Tibial nerve (tissue), 4 donors: ENCODE results near the gene MMP14. TPM values are rescaled to one million over a fixed set of nuclear protein-coding genes. Genes with fewer than 3 reads are reported as not detected.

Source experiments
- DNase-seq, 2 donors: peaks; one replicate each; pipeline ENCODE4 v3.0.0-alpha.2; 2019; ENCODE audit warnings: low spot score in 2 of 2
- H3K27ac ChIP-seq, 4 donors: fragments of 200-600 bp; sonication (generic) in 3 of 4; one replicate each; pipeline ENCODE4 v1.5.1; 2017 to 2019; ENCODE audit warnings: mild to moderate bottlenecking in 1 of 4
- H3K27me3 ChIP-seq, 2 donors: fragments of 200-600 bp; sonication (generic) in 1 of 2; one replicate each; pipeline versions ENCODE4 v1.5.1 to v1.6.0; 2017 to 2019
- H3K36me3 ChIP-seq, 3 donors: fragments of 200-600 bp; sonication (generic); one replicate each; pipeline ENCODE4 v1.5.1; 2018 to 2019
- H3K4me1 ChIP-seq, 4 donors: fragments of 200-600 bp; sonication (generic) in 3 of 4; one replicate each; pipeline ENCODE4 v1.5.1; 2017 to 2019
- H3K4me3 ChIP-seq, 4 donors: fragments of 200-600 bp; sonication (generic) in 3 of 4; one replicate each; pipeline ENCODE4 v1.5.1; 2017 to 2019; ENCODE audit warnings: mild to moderate bottlenecking in 1 of 4, moderate library complexity in 1 of 4
- H3K9me3 ChIP-seq, 4 donors: fragments of 200-600 bp; sonication (generic) in 3 of 4; one replicate each; pipeline ENCODE4 v1.5.1; 2017 to 2019
- EP300 ChIP-seq, 2 donors: sonication (generic); formaldehyde crosslinking; IDR thresholded peaks; one replicate each; pipeline ENCODE4 v1.6.1; 2017; ENCODE audit warnings: antibody characterized with exemption in 2 of 2, mild to moderate bottlenecking in 1 of 2
- POLR2A ChIP-seq, 2 donors: fragments of 450-650 bp; IDR thresholded peaks; one replicate each; pipeline ENCODE4 v1.6.1; 2017; ENCODE audit warnings: antibody characterized with exemption in 2 of 2, mild to moderate bottlenecking in 2 of 2, moderate library complexity in 2 of 2
- WGBS, 2 donors: methylation state at CpG; one replicate each; pipeline ENCODE4 v1.1.5; 2018; 5-methylcytosine and 5-hydroxymethylcytosine counted together
- small RNA-seq: library from RNA; depleted of rRNA; stranded (forward); fragments of <200 nt; gene quantifications from one replicate; pipeline ENCODE3, GENCODE V24; 2016
- total RNA-seq, 4 donors: library from RNA; depleted of rRNA; stranded (reverse); fragments of >200 nt; gene quantifications; one replicate each; pipeline ENCODE4 v1.1.0, GENCODE V29; 2016
- TF ChIP-seq, protein P1 (sequence below), 5 experiments: fragments of 200-600 bp in 3 of 5; fragments of 450-650 bp in 2 of 5; sonication (generic) in 3 of 5; IDR thresholded peaks; one replicate each; pipeline ENCODE4 v1.5.1; 2016 to 2019; ENCODE audit warnings: antibody characterized with exemption in 5 of 5, mild to moderate bottlenecking in 3 of 5, moderate library complexity in 2 of 5

The MMP14 gene
- total RNA-seq, 4 donors from 2014 or later = 101 to 222 (median 145) TPM

DNA sequence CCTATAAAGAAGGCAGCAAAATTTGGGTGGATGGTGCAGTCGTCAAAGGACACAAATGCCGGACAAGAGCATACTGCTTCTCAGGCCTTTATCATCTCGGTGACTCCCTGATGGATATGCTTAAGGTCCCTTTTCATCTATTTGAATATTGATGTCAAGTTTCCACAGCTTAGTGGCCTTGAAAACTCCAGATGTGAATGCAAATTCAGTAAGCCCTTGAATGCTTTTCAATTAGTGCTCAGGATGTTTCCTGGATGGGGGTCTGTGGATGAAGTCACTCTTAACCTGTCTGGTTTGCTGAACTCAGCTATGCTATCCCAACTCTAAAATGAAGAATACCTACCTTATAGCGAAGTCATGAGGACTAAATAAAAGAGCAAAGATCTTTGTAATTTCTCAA lies 57.3 kb downstream of the MMP14 start:
- DNase-seq = no peak
- Histone ChIP-seq H3K9me3 (no peaks in the 10 kb centered on the region), H3K4me3 (no peak overlapping the region), H3K27me3 (no peaks in the 10 kb centered on the region), H3K36me3 (peaks cover 0 to 12% (median 0%) of the 10 kb centered on the region in 3 donors), H3K27ac (no peak overlapping the region), H3K4me1 (no peaks in the 10 kb centered on the region)
- TF ChIP-seq POLR2A (IDR thresholded peaks at IDR 0.05) = no peak
- no peak for TF ChIP-seq EP300 (IDR thresholded peaks at IDR 0.05)
- TF ChIP-seq, protein P1, sequence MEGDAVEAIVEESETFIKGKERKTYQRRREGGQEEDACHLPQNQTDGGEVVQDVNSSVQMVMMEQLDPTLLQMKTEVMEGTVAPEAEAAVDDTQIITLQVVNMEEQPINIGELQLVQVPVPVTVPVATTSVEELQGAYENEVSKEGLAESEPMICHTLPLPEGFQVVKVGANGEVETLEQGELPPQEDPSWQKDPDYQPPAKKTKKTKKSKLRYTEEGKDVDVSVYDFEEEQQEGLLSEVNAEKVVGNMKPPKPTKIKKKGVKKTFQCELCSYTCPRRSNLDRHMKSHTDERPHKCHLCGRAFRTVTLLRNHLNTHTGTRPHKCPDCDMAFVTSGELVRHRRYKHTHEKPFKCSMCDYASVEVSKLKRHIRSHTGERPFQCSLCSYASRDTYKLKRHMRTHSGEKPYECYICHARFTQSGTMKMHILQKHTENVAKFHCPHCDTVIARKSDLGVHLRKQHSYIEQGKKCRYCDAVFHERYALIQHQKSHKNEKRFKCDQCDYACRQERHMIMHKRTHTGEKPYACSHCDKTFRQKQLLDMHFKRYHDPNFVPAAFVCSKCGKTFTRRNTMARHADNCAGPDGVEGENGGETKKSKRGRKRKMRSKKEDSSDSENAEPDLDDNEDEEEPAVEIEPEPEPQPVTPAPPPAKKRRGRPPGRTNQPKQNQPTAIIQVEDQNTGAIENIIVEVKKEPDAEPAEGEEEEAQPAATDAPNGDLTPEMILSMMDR (IDR thresholded peaks at IDR 0.05) = no peak
- WGBS, 2 donors = 95 to 96% methylated on average over 4 of the region's 4 CpGs

DNA sequence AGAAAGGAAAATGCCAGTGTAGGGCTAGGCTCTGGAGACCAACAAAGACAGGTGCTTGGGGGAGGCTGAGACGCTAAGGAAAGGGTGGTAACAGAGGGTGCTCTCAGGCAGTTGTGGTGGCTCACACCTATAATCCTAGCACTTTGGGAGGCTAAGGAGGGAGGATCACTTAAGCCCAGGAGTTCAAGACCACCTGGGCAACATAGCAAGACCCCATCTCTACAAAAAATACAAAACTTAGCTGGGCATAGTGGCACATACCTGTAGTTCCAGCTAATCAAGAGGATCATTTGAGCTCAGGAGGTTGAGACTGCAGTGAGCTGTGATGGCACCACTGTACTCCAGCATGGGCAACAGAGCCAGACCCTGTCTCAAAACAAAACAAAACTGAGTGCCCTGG lies 59.0 kb downstream of the MMP14 start:
- 84 to 100% methylated on average over 1 of the region's 1 CpG for WGBS, 2 donors
- H3K4me3 ChIP-seq = no peak overlapping the region
- H3K4me1 ChIP-seq = peaks cover 0 to 7% (median 0%) of the 10 kb centered on the region in 4 donors
- TF ChIP-seq POLR2A (IDR thresholded peaks at IDR 0.05) (no peak), EP300 (IDR thresholded peaks at IDR 0.05) (no peak)
- TF ChIP-seq, protein P1 (IDR thresholded peaks at IDR 0.05) = no peak
- no peak for DNase-seq
- H3K27me3 ChIP-seq = no peaks in the 10 kb centered on the region
- no peaks in the 10 kb centered on the region for H3K9me3 ChIP-seq
- H3K36me3 ChIP-seq = peaks cover 0 to 14% (median 0%) of the 10 kb centered on the region in 3 donors
- H3K27ac ChIP-seq = no peak overlapping the region

DNA sequence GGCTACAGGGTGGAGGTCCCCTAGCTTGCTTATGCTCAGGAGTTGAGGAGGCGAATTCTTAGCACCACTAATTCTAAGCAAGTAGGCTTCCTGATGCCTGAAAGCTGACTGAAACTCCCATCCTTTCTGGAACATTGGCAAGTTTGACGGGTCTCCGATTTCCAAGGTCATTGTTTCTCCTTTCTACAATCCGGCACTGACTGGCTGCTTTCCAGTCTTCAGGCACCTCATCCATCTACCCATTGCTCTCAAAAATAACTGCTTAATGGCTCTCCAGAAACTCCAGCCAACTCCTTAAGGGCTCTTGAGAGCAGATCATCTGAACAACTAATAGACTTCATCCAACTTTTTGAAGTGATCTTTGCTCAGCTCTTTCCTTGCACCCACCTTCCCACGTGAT lies 60.0 kb downstream of the MMP14 start:
- TF ChIP-seq EP300 (IDR thresholded peaks at IDR 0.05) (no peak), POLR2A (IDR thresholded peaks at IDR 0.05) (no peak)
- TF ChIP-seq, protein P1 (IDR thresholded peaks at IDR 0.05) = no peak

DNA sequence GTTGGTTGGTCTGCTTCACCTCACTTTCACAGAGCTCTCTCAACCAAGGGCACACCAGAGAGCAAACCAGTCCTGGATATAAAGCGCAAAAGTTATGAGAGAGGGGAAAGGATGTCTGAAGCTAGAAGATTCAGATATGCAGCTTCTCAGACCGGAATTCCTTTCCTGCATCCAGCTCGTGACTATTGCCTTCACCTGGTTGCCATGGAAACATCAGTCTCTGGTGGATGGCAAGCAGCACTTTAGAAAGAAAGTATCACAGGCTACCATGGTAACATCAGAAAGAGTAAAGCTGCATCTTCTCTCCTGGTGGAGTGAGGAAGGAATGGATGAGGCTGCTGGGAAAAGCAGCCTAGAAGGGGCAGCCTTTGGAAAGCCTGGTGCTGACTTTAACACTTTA lies 60.4 kb downstream of the MMP14 start:
- H3K9me3 ChIP-seq = no peaks in the 10 kb centered on the region
- 87 to 88% methylated on average over 3 of the region's 3 CpGs for WGBS, 2 donors
- no peak for DNase-seq
- no peak overlapping the region for H3K4me3 ChIP-seq
- H3K27ac ChIP-seq = no peak overlapping the region
- TF ChIP-seq POLR2A (IDR thresholded peaks at IDR 0.05) = no peak
- TF ChIP-seq, protein P1 (IDR thresholded peaks at IDR 0.05) = no peak
- H3K4me1 ChIP-seq = peaks cover 0 to 8% (median 0%) of the 10 kb centered on the region in 4 donors
- H3K27me3 ChIP-seq = no peaks in the 10 kb centered on the region
- H3K36me3 ChIP-seq = peaks cover 0 to 28% (median 0%) of the 10 kb centered on the region in 3 donors

More for the DNA sequence above, 60.0 kb downstream of the MMP14 start:
- 65 to 70% methylated on average over 5 of the region's 5 CpGs for WGBS, 2 donors
- H3K36me3 ChIP-seq = peaks cover 0 to 23% (median 0%) of the 10 kb centered on the region in 3 donors
- DNase-seq = no peak
- peaks cover 0 to 8% (median 0%) of the 10 kb centered on the region in 4 donors for H3K4me1 ChIP-seq
- H3K4me3 ChIP-seq = no peak overlapping the region
- H3K27ac ChIP-seq = no peak overlapping the region
- H3K9me3 ChIP-seq = no peaks in the 10 kb centered on the region
- no peaks in the 10 kb centered on the region for H3K27me3 ChIP-seq

DNA sequence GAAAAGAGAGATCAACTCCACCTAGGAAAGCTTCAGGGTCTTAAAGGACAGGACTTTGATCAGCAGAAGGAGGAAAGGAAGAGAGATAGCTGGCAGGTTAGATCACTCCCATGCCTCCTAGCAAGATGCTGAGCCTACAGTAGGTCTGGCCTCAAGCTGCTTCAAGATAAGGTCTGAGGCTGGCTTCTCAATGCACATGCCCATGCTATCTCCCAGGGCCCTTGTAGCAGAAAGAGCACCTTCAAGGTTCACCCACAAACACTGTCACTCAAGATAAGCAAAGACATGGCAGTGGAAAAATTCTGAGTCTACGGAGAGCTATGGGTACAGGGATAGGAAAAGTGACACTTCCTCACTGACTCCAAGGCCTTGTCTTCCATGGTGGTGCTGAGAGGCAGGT lies 61.0 kb downstream of the MMP14 start:
- peaks cover 0 to 8% (median 0%) of the 10 kb centered on the region in 4 donors for H3K4me1 ChIP-seq
- H3K9me3 ChIP-seq = no peaks in the 10 kb centered on the region
- H3K27ac ChIP-seq = no peak overlapping the region
- H3K4me3 ChIP-seq = no peak overlapping the region
- TF ChIP-seq, protein P1 (IDR thresholded peaks at IDR 0.05) = no peak
- TF ChIP-seq POLR2A (IDR thresholded peaks at IDR 0.05) (no peak), EP300 (IDR thresholded peaks at IDR 0.05) (no peak)
- DNase-seq = no peak
- peaks cover 0 to 31% (median 0%) of the 10 kb centered on the region in 3 donors for H3K36me3 ChIP-seq
- WGBS, 2 donors = 94 to 96% methylated on average over 1 of the region's 1 CpG
- H3K27me3 ChIP-seq = no peaks in the 10 kb centered on the region

Small RNAs within 50 kb of the gene (small RNA-seq; reads per million reads assigned to genes)
- gene RF00019 = not detected

Other genes starting within 250 kb of the MMP14 start
- 100 to 1,000 TPM; 128 to 254 (median 198) TPM for gene DAD1, start 247.4 kb upstream of the MMP14 start, total RNA-seq
- gene ABHD4, start 238.3 kb upstream of the MMP14 start, total RNA-seq = 10 to 100 TPM; 16.1 to 42.4 (median 31.9) TPM
- not detected for gene OR6J1, start 192.2 kb upstream of the MMP14 start, total RNA-seq
- 10 to 100 TPM; 65.5 to 79.6 (median 69.6) TPM for gene OXA1L, start 69.9 kb upstream of the MMP14 start, total RNA-seq
- gene SLC7A7, start 21.1 kb upstream of the MMP14 start, total RNA-seq = 10 to 100 TPM in 3 of 4 donors, 1 to 10 TPM in 1; 8.4 to 39.8 (median 19.0) TPM
- gene MRPL52, start 6.7 kb upstream of the MMP14 start, total RNA-seq = 10 to 100 TPM; 26.7 to 44.0 (median 30.2) TPM
- gene LRP10, start 35.2 kb downstream of the MMP14 start, total RNA-seq = 100 to 1,000 TPM in 2 of 4 donors, 10 to 100 TPM in 2; 82.3 to 151 (median 97.0) TPM
- gene REM2, start 46.6 kb downstream of the MMP14 start, total RNA-seq = under 1 TPM in 2 of 4 donors, not detected in 2; 0.42 to 0.44 TPM
- gene RBM23, start 82.6 kb downstream of the MMP14 start, total RNA-seq = 100 to 1,000 TPM in 3 of 4 donors, 10 to 100 TPM in 1; 81.9 to 633 (median 298) TPM
- gene PRMT5, start 92.8 kb downstream of the MMP14 start, total RNA-seq = 10 to 100 TPM; 60.6 to 82.5 (median 76.8) TPM
- 100 to 1,000 TPM in 1 of 4 donors, 10 to 100 TPM in 3; 52.1 to 104 (median 74.3) TPM for gene HAUS4, start 120.5 kb downstream of the MMP14 start, total RNA-seq
- 10 to 100 TPM; 22.8 to 33.5 (median 28.4) TPM for gene AJUBA, start 146.0 kb downstream of the MMP14 start, total RNA-seq
- gene C14orf93, start 173.6 kb downstream of the MMP14 start, total RNA-seq = 10 to 100 TPM in 1 of 4 donors, 1 to 10 TPM in 3; 8.4 to 18.6 (median 9.5) TPM
- 100 to 1,000 TPM in 3 of 4 donors, 10 to 100 TPM in 1; 90.2 to 154 (median 113) TPM for gene PSMB5, start 198.3 kb downstream of the MMP14 start, total RNA-seq
- gene PSMB11, start 205.6 kb downstream of the MMP14 start, total RNA-seq = not detected
- 10 to 100 TPM in 1 of 4 donors, 1 to 10 TPM in 3; 3.9 to 11.1 (median 6.0) TPM for gene CDH24, start 220.9 kb downstream of the MMP14 start, total RNA-seq